ENCODE measurements around the gene ALK.

DNA sequence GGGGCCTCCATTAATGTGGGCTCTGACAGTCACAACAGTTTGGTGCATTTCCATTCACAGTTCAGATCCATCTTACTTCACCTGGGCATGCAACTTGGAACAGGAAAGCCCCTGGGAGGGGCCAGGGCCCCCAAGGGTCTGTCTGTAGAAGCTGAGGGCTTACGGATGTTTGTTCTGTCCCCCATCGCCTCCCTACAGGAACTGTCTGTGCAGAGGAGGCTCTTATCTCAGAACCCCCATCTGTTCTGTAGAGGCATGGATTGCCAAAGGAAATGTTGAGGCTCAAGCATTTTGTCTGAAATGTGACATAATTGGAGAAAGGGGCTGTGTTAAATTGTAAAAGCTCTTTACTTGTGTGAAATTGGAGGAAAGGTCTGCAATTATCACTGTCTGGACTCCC, 471.9 kb downstream of the ALK start:
- TF ChIP-seq, protein P1, sequence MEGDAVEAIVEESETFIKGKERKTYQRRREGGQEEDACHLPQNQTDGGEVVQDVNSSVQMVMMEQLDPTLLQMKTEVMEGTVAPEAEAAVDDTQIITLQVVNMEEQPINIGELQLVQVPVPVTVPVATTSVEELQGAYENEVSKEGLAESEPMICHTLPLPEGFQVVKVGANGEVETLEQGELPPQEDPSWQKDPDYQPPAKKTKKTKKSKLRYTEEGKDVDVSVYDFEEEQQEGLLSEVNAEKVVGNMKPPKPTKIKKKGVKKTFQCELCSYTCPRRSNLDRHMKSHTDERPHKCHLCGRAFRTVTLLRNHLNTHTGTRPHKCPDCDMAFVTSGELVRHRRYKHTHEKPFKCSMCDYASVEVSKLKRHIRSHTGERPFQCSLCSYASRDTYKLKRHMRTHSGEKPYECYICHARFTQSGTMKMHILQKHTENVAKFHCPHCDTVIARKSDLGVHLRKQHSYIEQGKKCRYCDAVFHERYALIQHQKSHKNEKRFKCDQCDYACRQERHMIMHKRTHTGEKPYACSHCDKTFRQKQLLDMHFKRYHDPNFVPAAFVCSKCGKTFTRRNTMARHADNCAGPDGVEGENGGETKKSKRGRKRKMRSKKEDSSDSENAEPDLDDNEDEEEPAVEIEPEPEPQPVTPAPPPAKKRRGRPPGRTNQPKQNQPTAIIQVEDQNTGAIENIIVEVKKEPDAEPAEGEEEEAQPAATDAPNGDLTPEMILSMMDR (tag by site-specific recombination; IDR thresholded peaks at IDR 0.05), result no peak
- TF ChIP-seq ZNF169 (tag by site-specific recombination; IDR thresholded peaks at IDR 0.05) (no peak), TCF7L2 (IDR thresholded peaks at IDR 0.05; ENCODE audit: borderline replicate concordance, low read depth, low read length) (no peak), ZNF777 (tag by site-specific recombination; IDR thresholded peaks at IDR 0.05; ENCODE audit: borderline replicate concordance) (no peak), ZNF654 (tag by site-specific recombination; IDR thresholded peaks at IDR 0.05; ENCODE audit: low read depth) (no peak), ZNF274 (IDR thresholded peaks at IDR 0.05; ENCODE audit: low read length) (no peak), ZNF274 (tag by site-specific recombination; IDR thresholded peaks at IDR 0.05; ENCODE audit: borderline replicate concordance) (no peak), ZFP3 (tag by site-specific recombination; IDR thresholded peaks at IDR 0.05; ENCODE audit: low read depth) (no peak), ZFP41 (tag by site-specific recombination; IDR thresholded peaks at IDR 0.05; ENCODE audit: borderline replicate concordance) (no peak), ZNF146 (tag by site-specific recombination; IDR thresholded peaks at IDR 0.05) (no peak), ZNF398 (tag by site-specific recombination; IDR thresholded peaks at IDR 0.05) (no peak), GFI1B (tag by site-specific recombination; IDR thresholded peaks at IDR 0.05) (no peak)
- TF ChIP-seq, protein P2, sequence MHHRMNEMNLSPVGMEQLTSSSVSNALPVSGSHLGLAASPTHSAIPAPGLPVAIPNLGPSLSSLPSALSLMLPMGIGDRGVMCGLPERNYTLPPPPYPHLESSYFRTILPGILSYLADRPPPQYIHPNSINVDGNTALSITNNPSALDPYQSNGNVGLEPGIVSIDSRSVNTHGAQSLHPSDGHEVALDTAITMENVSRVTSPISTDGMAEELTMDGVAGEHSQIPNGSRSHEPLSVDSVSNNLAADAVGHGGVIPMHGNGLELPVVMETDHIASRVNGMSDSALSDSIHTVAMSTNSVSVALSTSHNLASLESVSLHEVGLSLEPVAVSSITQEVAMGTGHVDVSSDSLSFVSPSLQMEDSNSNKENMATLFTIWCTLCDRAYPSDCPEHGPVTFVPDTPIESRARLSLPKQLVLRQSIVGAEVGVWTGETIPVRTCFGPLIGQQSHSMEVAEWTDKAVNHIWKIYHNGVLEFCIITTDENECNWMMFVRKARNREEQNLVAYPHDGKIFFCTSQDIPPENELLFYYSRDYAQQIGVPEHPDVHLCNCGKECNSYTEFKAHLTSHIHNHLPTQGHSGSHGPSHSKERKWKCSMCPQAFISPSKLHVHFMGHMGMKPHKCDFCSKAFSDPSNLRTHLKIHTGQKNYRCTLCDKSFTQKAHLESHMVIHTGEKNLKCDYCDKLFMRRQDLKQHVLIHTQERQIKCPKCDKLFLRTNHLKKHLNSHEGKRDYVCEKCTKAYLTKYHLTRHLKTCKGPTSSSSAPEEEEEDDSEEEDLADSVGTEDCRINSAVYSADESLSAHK (tag by site-specific recombination; IDR thresholded peaks at IDR 0.05), result no peak
- TF ChIP-seq, protein P3, sequence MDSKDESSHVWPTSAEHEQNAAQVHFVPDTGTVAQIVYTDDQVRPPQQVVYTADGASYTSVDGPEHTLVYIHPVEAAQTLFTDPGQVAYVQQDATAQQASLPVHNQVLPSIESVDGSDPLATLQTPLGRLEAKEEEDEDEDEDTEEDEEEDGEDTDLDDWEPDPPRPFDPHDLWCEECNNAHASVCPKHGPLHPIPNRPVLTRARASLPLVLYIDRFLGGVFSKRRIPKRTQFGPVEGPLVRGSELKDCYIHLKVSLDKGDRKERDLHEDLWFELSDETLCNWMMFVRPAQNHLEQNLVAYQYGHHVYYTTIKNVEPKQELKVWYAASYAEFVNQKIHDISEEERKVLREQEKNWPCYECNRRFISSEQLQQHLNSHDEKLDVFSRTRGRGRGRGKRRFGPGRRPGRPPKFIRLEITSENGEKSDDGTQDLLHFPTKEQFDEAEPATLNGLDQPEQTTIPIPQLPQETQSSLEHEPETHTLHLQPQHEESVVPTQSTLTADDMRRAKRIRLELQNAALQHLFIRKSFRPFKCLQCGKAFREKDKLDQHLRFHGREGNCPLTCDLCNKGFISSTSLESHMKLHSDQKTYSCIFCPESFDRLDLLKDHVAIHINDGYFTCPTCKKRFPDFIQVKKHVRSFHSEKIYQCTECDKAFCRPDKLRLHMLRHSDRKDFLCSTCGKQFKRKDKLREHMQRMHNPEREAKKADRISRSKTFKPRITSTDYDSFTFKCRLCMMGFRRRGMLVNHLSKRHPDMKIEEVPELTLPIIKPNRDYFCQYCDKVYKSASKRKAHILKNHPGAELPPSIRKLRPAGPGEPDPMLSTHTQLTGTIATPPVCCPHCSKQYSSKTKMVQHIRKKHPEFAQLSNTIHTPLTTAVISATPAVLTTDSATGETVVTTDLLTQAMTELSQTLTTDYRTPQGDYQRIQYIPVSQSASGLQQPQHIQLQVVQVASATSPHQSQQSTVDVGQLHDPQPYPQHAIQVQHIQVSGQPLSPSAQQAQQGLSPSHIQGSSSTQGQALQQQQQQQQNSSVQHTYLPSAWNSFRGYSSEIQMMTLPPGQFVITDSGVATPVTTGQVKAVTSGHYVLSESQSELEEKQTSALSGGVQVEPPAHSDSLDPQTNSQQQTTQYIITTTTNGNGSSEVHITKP (tag by site-specific recombination; IDR thresholded peaks at IDR 0.05), result no peak

Measured in HEK293 (cell line).